ENCODE results near the gene LILRB5.
A peak's percentile ranks its signal among the peaks of the same experiment; 100 is the strongest.
"Not testable (repeated sequence)": the region's sequence is repeated elsewhere in the genome, so short reads cannot be mapped to it uniquely, and the experiment has no call there.

The LILRB5 gene

DNA sequence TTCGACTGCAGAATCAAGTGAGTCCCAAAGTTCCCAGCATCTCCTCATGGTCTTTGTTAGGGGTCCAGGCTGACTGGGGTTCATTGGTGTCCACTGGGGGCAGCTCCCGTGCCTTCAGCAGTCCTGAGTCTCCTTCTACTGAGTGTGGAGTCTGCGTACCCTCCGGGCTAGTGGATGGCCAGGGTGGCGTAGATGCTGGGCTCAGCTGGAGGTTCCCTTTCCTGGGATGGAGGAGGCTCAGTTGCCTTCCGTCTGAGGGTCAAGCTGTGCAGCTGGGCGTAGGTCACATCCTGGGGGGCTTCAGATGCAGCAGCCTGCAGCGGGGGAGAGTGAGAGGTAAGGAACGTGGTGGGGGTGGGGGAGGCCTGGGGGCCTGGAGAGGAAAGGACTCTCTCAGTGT lies 17.4 kb upstream of the LILRB5 start:
- DNase-seq = not testable (repeated sequence)

DNA sequence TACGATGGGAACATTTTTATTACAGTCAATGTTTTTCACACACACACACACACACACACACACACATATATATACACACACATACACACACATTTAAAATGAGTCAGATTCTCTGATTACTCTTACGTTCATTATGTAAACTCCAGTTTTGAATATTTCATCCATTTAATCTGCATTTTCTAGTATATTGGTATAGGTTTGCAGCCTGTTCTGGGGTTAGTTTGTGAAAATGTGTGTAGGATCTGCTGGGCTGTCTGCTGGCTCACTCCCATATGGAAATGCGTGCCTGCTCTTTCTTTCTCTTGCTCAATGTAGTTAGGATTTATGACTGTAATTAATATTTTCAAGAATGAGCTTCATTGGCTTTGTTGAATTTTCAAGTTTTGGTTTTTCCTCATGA lies 16.7 kb upstream of the LILRB5 start:
- DNase-seq = no peak

DNA sequence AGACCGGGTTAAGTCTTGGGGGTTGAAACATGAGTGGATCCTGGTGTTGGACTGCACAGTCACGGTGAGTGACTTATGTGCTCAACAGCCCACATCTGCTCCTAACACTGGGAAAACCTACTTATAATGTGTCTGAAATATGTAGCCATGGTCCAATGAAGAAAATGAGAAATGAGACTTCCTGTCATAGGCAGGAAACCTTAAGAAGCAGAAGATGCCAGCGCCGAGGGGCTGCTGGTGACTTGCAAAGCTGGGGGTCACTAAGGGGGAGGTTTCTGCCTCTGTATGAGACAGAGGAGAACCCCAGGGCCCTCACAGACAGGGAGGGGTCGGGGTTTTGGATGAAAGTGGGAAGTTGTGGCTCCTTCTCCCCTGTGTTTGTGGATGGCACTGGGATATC lies 15.1 kb upstream of the LILRB5 start:
- DNase-seq = peak in 1 of 2 donors; percentile 38

DNA sequence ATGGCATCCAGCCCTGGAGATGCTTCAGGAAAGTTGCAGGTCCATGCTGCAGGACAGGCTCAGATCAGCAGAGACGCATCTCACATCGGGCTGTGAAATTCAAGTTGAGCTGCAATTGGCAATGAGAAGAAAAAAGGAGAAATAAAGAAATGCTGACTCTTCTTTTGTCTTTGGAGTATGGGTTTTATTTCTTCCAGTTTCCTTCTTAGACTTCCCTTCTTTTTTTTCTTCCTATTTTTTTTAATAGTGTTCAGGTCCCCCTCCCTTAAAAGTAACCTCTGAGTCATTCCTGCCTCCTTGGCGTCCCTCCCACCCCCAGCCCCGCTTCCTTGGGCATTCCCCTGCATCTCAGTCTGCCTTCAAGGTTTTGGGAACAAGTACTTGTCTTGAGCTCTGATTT lies 14.5 kb upstream of the LILRB5 start:
- DNase-seq = peak in 1 of 2 donors; percentile 62

DNA sequence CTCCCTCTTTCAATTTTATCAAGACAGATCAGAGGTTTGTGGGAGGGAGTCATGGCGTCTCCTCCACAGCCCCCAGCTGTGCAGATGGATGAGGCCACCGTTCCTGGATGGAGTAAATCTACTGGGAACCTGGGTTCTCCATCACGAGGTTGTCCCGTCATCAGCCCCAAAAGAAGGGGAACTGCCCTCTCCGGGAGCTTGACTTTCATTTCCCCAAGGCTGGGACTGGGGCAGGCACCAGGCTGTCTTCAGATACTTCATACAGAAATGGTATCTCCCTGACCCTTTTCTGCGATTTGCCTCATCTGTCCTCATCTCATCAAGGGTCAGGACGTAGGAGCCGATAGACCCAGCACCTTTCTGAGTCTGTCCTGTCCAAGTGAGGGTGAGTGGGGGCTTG lies 14.0 kb upstream of the LILRB5 start:
- peak; percentile 25 to 68 for DNase-seq

DNA sequence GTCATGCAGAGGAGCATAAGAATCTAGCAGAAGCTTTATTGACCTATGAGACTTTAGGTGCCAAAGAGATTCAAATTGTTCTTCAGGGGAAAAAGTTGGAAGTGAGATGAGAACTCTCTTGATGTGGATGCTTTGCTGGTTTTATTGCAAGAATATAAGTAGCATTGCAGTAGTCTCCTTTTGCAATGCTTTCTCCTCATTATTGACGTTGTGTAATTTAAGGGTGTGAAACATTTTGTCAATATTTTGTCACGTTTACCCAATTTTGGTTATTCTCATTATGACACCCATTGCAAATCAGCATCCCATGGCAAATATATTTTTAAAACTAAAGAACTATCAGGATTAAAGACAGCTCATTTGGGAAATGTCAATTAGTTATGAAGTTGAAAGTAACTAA lies 11.9 kb upstream of the LILRB5 start:
- no peak for DNase-seq

DNA sequence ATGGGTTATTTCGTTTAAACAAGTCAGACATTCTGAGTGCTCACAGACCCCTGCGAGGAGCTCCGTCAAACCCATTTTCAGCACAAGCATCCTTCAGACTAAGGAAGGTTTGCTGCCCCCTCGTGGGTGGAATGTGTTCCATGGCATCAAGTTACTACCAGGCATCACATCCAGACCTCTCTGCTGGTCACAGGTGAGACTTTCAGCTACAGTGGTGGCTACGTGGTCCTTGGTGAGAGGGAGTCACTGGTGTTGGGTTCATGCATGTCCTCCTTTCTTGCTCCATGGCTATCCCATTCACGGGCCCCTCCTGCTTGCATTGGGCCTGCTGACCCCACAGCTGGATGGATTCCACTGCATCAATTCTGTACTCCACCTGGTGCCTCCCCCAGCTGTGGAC lies 9.1 kb upstream of the LILRB5 start:
- DNase-seq = peak; percentile 64 to 71

DNA sequence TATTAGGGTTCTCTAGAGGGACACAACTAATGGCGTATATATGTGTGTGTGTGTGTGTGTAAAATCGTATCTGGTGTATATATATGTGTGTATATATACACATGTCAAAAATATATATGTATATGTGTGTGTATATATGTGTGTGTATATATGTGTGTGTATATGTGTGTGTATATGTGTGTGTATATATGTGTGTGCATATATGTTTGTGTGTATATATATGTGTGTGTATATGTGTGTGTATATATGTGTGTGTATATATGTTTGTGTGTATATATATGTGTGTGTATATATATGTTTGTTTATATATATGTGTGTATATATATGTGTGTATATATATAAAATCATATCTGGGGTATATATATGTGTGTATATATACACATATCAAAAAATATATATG lies 5.4 kb upstream of the LILRB5 start:
- DNase-seq = no peak

DNA sequence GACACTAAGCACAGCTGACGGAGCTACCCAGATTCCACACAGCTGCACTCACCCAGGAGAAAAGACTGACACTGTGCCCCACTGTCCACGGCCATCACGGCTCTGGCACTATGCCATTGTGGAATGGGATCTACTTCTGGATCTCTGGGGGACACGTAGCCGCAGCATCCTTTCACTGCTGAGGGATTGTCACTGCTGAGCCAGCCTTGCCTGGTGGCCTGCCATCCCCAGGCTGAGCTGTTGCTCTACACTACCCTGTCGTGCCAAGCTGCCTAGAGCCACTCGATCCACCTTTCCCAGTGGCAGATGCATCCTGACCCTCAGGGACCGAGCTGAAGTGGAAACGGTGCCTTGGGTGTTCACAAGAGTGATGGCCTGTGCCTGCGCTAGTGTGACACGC lies 5.0 kb upstream of the LILRB5 start:
- no peak for DNase-seq

DNA sequence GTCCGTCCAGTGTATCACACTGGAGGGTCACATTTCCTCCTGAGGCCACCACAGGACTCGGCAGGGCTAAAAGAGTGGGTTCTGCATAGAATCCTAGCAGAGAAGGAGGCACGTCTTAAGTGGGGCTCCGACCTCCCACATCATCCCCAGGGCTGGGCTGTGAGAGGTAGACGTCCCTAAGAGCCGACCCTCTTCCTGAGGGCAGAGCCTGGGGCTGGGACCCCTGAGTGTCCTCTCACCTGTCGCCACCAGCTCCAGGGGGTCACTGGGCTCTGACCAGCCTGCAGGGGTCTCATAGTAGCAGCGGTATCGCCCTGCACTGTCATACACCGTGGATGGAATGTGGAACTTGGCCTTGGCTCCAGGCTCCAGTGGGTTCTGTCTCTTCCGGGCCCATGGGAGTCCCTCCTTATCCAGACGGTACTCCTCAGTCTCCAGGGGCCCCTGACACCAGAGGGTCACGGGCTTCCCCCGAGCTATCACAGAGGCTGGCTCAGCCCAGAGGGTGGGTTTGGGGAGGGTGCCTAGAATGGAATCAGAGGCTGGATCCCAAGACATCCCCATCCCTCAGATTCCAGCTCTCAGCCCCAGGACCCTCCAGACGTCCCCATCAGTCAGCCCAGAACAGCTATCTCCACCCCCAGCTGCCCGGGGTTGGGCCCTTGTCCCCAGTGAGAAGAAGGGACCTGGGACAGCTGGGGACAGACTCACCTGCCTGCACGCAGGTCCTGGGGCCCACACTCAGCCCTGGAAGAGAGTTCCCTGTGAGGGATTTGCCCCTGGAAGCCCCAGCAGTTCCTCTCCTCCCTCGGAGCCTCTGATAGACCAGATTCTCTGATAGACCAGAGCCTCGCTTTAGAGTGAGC lies 590 bp downstream of the LILRB5 start:
- DNase-seq = no peak

DNA sequence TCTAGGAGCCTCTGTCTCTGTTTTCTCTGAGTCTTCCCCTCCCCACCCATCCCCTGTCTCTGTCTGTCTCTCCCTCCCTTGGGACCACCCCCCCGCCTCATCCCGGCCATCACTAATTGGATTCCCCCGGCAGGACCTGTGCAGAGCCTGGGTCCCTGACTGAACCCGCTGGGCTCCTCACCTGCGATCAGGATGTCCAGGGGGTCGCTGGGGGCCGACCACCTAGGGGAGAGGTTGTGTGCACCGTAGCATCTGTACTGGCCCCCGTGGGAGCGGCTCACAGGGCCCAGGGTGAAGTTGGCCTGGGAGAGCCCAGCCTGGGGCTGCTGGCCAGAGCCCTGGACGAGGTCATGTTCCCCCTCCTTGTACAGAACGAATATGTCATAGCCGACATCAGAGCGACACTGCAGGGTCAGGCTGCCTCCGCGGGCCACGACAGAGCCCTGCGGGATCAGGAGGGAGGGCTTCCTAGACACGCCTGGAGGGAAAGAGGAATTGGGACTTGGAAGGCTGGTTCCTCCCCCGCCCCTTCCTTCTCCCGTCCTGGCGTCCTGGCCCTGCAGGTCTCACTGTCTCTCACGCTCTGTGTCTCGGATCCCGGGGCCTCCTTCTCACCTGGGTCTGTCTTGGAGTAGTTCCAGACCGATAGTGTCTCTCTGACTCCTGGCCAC lies 1.8 kb downstream of the LILRB5 start:
- DNase-seq = no peak

DNA sequence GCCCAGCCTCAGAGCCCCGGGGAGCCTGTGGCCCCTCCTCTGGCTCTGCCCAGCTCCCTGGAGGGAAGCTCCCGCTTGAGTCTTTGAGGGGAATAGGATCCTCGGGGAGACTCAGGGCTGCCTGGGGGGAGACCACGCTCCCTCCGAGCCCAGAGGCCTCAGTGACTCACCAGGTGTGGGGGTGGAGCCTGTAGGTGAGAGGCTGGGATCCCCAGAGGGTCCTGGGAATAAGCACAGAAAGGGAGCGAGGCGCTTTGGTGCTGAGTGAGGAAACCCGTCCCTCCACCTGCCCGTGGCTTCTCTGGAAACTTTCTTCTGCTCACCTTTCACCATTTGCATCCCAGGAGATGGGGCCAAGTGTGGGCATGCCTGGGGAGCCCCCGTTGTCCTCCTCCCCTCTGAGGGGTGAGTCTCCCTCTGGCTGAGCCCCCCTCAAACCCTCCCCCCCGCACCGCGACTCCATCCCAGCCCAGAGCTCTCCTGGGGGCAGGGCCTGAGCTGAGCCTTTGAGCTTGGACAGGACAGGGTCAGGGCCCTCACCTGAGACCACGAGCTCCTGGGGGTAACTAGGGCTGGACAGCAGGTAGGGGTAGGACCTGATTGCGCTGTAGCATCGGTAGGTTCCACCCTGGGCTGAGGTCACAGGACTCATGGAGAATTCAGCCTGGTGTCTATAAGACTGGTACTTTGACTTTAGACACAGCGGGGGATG lies 2.7 kb downstream of the LILRB5 start:
- no peak for DNase-seq

DNA sequence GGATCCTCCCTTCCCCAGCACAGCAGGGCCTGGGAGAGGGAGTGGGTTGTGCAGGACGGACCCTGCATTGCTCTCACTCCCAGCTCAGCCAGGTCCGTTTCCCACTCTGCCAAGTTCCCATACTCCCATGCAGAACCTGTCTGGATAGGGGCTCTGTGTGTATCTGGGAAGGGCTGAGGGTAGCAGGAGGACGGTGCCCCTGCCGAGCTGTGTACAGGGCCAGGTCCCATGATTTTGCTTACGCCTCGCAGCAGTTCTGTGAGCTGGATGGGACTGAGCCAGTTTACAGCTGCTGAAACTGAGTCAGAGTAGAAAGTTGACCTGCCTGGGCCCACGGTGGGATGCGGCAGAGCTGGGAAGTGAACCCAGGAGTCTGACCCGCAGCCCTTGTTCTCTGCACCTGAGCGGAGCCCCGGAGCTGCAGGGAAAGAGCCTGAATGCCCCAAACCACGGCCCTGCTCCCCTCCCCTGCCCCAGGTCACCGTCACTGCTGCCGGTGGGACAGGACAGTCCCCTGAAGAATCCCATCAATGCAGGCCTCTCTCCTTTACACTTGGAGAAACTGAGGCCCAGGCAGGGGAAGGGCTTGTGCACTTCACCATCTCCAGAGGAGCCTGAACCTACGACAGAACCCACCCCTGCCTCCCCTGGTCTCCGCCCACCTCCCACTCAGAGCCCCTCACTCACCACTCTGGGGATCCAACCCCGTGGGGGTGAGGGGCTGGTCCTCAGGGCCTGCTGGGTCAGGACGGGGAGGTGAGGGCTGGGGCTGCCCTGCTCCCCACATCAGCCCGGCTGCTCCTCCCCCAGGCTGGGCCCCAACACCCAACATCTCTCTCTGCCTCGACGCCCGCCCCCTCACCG lies 3.5 kb downstream of the LILRB5 start:
- DNase-seq = no peak

DNA sequence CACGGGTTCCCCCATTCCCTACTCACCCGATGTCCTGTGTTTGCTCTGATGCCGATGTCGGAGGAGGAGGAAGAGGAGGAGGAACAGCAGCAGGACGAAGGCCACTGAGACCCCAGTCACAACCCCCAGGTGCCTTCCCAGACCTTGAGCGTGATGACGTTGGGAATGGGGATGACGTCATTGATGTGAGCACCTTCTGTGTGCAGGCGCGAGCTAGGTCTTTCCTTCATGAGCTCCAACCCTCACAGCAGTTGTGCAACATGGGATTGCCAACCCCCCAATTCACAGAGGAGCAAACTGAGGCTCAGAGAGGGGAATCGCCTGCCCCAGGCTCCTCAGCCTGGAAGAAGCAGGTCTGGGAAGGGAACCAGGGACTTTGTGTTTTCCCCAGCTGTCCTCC lies 4.2 kb downstream of the LILRB5 start:
- no peak for DNase-seq

DNA sequence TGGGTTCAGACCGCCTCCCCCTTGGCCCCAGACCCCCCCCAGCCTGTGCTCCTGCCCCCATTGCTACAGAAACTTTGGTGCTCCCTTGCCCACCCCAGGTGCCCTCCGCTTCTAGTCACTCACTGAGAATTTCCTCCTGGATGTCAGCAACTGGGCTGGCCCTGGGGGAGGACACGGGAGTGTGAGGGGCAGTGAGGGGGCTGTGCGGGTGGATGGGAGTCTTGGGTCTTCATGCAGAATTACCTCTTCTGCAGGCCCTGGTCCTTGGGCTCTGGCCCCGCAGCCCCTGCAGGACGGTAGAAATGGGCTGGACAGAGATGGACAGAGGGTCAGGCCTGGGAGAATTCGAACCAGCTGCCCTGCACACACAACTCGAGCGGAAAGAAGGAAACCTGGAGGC lies 4.8 kb downstream of the LILRB5 start:
- no peak for DNase-seq

DNA sequence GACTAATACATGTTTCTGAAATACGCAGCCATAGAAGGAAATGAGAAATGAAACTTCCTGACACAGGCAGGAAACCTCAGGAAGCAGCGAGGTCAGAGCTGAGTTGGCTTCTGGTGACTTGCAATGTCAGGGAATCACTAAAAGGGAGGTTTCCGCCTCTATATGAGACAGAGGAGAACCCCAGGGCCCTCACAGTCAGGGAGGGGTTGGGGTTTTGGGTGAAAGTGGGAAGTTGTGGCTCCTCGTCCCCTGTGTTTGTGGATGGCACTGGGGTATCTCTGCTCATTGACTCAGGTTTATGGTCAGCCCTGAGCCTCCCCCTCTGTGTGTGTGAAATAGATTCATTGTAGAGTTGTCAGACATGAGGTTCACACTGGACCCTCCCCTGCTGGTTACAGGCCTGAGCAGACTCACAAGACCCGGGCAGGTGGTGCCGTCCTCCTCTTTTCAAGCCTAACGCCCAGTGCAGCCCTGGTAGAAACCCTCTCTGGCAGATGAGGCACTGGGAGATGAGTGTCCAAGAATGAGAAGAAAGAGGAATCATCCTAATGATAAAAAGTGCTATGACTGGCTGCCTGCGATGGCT lies 9.0 kb downstream of the LILRB5 start:
- DNase-seq = peak; percentile 39 to 74

DNA sequence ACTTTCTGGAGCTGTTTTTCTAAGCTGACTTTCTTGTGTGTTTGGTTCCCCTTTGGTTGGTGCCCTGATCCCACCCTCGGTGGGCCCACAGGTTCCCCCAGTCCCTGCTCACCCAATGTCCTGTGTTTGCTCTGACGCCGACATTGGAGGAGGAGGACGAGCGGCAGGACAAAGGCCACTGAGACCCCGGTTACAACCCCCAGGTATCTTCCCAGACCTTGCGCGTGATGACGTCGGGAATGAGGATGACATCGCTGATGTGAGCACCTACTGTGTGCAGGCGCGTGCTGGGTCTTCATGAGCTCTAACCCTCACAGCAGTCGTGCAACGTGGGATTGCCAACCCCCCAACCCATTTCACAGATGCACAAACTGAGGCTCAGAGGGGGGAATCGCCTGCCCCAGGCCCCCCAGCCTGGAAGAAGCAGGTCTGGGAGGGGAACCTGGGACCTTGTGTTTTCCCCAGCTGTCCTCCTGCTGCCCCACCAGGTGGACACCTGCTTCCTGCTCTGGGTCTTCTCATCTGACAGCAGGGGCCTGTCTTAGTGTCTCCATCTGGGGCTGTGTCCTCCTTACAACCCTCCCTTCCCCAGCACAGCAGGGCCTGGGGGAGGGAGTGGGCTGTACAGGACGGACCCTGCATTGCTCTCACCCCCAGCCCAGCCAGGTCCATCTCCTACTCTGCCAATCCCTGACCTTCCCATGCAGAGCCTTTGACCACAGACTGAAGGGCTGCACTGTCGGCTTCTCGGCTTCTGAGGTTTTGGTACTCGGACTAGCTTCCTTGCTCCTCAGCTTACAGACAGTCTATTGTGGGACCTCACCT lies 9.8 kb downstream of the LILRB5 start:
- no peak for DNase-seq

DNA sequence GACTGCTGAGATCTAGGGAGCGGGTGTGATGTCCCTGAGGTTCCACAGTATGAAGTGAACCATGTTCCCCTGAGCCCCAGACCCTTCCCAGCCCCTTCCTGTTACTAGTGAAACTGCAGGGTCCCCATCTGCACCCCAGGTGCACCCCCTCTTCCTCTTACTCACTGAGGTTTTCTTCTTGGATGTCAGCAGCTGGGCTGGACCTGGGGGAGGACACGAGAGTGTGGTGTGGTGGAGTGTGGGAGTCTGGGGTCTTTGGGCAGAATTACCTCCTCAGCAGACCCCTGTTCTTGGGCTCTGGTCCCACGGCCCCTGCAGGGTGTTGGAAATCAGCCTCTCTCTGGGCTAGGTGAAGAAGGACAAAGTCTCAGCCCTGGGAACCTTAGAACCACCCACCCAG lies 11.1 kb downstream of the LILRB5 start:
- no peak for DNase-seq

DNA sequence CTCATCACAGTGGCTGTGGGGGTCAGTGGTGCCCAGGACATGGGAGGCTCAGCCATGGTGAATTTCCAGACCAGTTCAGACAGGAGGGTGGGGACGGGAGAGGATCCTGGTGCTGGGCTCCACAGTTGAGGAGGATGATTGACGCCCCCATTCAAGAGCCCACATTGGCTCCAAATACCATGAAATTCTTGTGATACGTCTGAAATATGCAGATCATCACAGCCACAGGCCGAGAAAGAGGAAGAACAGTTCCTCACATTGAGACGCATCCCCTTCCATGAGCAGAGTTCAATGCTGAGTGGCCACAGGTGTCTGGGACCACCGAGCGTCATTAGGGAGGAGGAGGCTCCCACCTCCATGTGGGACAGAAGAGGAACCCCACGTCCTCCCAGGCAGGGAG lies 13.3 kb downstream of the LILRB5 start:
- not testable (repeated sequence) for DNase-seq

DNA sequence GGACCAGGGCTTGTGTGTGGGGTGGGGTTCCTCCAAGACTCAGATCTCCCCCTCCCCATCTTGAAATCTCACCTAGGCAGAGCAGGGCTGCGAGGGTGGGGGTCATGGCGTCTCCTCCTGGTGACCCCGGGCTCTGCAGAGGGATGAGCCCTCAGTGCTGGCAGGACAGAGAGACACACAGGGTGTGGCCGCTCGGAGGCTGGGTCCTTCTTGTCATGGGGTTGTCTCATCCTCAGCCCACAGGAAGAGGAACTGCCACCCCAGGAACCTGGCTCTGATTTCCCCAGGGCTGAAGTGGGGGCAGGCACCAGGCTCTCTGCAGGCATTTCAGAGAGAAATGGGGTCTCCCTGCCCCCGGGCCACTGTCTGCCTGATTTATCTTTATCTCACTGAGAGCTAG lies 14.4 kb downstream of the LILRB5 start, which contains the start of gene LILRA6:
TSS of gene LILRA6 (minus strand) at position 145 of the 400 bp plus-strand sequence.
- peak; percentile 9 to 39 for DNase-seq

DNA sequence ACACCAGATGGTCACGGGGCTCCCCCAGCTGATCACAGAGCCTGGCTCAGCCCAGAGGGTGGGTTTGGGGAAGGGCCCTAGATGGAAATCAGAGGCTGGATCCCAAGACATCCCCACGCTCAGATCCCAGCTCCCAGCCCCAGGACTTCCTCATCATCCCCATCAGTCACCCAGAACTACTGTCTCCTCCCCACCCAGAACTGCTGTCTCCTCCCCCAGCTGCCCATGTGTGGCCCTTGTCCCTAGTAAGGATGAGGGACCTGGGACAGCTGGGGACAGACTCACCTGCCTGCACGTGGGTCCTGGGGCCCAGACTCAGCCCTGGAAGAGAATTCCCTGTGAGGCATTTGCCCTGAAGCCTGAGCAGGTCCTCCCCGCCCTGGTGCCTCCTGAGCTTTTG lies 14.8 kb downstream of the LILRB5 start:
- DNase-seq = not testable (repeated sequence)
